GM18508 (cell line): Measurements from ENCODE around the gene KCNE3.
A peak's percentile ranks its signal among the peaks of the same experiment; 100 is the strongest.

Experiments
- ATAC-seq: cut with Tn5 transposase; IDR thresholded peaks from one replicate; pipeline ENCODE4 v1.9.1; 2021; ENCODE audit warnings: moderate number of reproducible peaks; ENCODE audit not compliant: insufficient read depth, unreplicated experiment

The KCNE3 gene

DNA sequence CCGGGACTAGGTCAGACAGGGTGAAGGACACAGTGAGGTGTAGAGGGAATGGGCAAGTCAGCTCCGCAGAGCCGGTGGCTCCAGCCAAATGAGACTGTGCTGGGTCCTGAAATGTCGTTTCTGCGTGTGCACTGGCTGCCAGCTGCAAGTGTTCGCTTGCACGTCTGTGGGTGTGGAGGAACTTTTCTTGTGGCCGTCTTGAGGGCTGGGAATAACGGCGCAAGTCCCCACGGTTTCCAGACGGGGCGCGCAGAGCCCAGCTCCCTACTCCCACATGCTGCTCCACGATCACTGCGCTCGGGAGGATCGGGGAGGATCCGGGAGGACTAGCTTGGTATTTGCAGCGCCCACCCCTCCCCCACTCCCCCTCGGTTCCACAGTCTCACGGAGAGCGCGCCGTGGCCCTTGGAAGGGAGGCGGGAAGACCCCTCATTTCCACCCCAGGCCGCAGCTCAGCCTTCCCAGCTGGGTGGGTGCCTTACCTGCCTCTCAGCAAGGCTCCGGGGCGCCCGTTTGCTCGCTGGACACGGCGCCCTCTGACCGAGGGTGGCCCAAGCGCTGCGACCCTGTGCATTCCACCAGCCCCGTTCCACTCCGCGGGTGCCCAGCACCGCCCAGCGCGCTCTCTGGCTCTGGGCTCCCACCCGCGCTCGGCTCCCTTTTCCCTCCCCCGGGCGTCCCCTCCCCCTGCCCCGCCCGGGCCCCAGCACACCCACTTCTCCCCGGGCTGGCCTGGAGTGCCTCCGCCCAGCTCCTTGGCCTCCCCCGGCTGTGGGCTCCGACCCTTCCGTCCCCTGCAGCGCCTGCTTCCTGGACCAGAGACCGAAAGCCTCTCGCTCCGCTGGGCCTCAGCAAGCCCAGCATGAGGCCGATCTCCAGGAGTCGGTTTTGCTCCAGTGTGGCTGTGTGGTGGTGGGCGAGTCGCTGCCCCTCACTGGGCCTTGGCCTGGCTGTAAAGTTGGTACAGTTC, at the start of gene KCNE3:
Gene KCNE3, minus strand, starts transcription at position 634 of the 970 bp plus-strand sequence. CDS start 9,986 bp downstream, outside the sequence.
- no peak for ATAC-seq

- ATAC-seq: no peak
Observed at GRCh38 chr11:74507582-74507981, 40.2 kb upstream of the KCNE3 start.

DNA sequence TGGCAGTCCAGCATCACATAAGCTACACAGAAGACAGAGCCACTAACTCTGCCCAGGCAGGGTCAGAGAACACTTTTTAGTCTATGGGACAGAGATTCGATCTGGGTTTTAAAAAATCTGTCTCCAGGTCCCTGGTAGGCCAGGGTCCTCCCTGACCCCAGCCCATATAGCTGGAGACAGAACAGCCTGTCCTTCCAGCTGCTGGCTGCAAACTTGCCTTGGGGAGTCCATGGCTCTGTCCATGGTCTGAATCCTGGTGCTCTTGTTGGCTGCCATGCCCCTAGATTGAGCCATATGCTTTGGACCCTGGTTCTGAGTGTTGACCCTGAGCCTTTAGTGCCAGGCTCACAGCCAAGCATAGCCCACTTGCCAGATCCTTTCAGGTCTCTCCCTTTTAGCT, 39.5 kb upstream of the KCNE3 start:
- no peak for ATAC-seq

DNA sequence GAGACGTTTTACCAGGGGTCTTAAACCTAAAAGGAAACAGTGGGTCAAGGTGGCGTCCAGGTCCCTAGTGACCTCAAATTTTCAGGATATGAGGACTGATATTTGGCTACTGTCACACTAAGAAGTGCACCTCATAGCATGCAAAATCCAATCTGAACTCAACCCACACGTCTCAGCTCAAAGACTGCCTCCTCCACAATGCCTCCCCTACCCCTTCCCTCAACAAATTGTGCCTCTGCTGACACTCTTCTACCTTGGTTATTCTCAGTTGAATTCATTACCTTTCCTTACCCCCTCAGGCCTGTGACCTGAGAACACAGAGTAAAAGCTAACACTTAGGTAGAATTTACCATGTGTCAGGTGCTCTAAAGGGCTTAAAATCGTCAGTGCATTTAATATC, 38.6 kb upstream of the KCNE3 start:
- no peak for ATAC-seq

DNA sequence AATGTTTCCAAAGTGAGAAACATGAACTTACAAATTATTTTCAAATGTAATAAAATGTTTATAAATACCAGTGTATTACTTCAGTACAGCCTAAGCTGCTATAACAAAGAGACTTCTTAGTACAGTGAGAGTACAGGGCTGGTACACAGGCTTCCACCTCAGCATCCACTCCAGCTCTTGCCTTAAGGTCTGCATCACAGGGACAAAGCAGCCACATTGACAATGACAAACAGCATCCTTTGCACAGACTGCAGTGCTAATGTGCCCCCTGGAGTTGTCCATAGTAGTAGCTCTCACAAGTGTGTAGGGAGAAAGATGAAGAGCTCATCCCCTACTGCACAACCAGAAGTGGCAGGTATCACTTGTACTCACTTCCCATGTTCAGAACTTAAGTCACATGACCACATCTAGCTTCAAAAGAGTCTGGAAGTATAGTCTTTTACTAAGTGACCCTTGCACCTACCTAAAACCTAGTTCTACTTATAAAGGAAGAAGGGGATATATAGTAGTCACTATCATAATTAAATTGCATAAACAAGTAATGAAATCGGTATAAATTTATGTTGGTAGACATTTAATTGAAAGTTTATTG, 36.8 kb upstream of the KCNE3 start:
- no peak for ATAC-seq

DNA sequence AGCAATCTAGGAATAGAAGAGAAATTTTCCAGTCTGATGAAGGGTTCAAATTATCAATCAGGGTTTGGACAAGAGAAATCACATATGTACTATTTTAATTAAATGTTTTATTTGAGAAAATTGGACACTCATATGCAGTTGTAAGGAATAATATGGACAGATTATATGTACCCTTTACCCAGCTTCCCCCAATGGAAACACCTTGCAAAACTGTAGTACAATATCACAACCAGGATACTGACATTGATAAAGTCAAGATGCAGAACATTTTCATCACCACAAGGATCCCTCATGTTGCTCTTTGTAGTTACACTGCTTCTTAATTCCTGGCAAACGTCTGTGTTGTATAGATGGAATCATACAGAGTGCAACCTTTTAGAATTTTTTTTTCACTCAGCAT, 27.6 kb upstream of the KCNE3 start:
- ATAC-seq: no peak

- no peak for ATAC-seq
Observed at GRCh38 chr11:74493791-74494630, 26.7 kb upstream of the KCNE3 start.

DNA sequence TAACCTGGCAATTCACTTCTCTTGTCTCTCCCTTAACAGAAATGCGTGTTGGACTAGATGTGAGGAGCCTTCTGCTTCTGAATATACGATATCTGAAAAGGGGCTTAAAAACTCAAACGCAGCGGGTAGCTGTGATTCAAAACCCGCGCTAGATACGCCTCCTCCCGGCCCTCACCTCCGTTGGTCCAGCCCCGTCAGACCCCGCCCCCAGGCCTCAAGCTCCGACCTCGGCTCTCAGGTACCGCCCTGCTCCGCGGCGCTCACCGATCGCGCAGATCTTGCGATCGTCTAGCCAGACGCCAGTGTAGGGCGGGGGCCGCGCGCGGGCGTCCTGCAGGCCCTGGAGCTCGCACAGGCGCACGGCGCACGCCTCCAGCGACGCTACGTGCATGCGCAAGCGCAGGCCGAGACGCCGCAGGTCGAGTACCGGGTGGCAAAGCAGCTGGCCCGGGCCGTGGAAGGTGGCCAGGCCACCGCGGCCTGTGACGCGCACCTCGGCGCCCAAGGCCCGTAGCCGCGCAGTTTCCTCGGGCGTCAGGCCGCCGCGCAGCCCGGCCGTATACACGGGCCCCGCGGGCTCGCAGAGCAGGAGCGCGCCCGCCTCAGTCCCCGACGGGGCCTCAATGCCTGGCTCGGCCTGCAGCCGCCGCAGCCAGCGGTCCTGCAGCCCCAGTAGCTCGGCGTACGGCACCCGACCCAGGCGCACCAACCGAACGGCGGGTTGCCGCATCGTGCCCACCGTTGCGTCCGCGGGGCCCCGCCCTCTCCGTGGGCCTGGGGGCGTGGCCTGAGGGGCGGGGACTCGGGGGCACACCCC, 25.8 kb upstream of the KCNE3 start, which contains the start of gene LIPT2:
Gene LIPT2, minus strand, starts transcription at position 751 of the 817 bp plus-strand sequence. Its CDS starts 21 bp downstream, at position 730.
- peak; percentile 71 for ATAC-seq

DNA sequence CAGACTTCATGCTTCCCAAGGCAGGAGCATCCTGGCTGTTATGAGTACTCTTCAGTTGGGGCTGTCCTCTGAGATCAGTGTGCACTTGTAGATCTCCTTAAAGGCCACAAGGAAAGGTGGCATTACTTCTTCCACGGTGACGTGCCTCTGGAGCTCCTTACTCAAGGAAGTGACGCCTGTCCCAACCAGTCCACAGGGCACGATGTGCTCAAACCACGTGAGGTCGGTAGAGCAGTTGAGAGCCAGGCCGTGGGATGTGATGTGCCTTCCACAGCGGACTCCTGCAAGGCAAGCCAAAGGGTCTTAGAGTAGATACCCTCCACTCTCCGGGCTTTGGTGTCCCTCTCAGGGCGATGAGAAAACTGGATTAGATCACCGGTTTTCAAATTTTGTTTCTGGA, 24.7 kb upstream of the KCNE3 start:
- ATAC-seq: no peak

DNA sequence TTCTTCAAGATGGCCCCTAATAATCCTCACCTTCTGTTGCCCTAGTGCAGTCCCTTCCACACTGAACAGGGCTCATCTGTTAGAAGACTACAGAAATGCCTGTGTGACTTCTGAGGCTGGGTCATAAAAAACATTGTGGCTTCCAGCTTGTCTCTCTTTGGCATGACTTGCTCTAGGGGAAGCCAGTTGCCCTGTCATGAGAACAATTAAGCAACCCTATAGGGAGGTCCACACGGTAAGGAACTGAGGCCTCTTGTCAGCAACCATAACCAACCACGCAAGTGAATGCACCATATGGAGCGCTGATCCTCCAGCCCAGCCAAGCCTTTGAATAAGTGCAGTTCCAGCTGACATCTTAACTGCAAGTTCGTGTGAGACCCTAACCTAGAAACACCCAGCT, 23.6 kb upstream of the KCNE3 start:
- no peak for ATAC-seq

DNA sequence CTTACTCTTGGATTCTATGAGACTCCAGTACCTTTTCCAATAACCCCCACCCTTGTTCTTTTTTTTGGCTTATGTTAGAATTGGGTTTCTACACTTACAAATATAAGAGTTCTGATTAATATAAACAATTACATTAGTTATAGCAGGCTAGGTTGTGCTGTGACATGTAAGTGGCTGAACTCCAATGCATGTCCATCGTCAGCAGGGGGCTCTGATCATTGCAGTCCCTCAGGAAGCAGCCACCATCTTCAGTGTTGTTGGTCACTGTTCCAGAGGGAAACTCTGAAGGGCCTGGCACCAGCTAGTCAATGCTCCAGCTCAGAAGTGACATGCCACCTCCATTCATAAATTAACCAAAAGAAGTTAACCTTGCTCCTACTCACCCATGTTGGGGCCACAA, 20.5 kb upstream of the KCNE3 start:
- ATAC-seq: no peak

- no peak for ATAC-seq
Observed at GRCh38 chr11:74485868-74486267, 18.5 kb upstream of the KCNE3 start.

DNA sequence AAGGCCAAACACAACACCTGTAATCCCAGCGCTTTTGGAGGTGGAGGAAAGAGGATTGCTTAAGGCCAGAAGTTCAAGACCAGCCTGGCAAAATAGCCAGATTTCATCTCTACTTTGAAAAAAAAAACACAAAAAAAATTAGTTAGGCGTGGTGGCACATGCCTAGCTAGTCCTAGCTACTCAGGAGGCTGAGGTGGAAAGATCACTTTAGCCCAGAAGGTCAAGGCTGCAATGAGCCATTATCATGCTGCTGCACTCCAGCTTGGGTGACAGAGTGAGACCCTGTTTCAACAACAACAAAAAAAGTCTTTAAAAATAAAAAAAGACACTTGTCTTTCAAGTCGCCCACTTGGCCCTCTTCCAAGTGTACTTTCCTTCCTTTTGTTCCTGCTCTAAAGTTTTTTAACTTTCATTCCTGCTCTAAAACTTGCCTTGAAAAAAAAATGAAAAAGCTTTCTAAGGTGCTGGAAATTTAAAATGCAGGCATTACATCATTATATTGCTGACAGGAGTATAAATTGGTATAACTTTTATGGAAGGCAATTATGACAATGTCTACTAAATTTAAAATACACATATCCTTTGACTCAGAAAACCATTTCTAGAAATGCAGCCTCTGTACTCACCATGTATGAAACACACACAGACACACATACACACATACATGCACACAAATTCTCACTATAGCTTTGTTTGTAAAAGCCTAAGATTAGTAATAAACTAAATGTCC, 13.5 kb upstream of the KCNE3 start:
- ATAC-seq: no peak

GRCh38 chr11:74479732-74480123, 12.4 kb upstream of the KCNE3 start:
- no peak for ATAC-seq

GRCh38 chr11:74478877-74479731, 11.8 kb upstream of the KCNE3 start:
- no peak for ATAC-seq

DNA sequence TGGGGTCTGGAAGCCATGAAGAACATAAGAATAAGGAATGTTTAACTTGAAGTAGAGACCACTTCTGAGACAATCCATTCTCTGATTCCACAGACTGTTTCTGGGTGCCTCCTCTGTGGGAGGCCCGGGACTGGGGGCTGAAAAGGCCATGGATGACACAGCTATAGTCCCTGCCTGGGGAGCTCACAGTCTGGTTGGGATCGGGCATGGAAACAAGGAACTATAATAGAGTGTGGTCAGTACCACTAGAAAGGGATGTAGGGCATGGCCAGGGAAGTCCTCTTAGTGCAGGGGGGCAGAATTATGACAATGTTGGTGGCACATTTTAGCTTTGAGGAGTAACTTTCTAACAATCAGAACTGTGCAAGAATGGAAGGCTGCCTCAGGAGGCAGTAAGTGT, 9.2 kb upstream of the KCNE3 start:
- ATAC-seq: no peak

GRCh38 chr11:74474316-74474715, 7.0 kb upstream of the KCNE3 start:
- no peak for ATAC-seq
